Activated CD8-positive, alpha-beta memory T cell treated with anti-CD3 and anti-CD28 coated beads for 1 hour (primary cell): ENCODE results near the gene SEPTIN5.

Experiments
- DNase-seq, 2 donors: peaks; one replicate each; pipeline ENCODE4 v3.0.0-alpha.2; 2020; ENCODE audit warnings: low read depth in 1 of 2; ENCODE audit errors: extremely low read depth in 1 of 2

The SEPTIN5 gene

DNA sequence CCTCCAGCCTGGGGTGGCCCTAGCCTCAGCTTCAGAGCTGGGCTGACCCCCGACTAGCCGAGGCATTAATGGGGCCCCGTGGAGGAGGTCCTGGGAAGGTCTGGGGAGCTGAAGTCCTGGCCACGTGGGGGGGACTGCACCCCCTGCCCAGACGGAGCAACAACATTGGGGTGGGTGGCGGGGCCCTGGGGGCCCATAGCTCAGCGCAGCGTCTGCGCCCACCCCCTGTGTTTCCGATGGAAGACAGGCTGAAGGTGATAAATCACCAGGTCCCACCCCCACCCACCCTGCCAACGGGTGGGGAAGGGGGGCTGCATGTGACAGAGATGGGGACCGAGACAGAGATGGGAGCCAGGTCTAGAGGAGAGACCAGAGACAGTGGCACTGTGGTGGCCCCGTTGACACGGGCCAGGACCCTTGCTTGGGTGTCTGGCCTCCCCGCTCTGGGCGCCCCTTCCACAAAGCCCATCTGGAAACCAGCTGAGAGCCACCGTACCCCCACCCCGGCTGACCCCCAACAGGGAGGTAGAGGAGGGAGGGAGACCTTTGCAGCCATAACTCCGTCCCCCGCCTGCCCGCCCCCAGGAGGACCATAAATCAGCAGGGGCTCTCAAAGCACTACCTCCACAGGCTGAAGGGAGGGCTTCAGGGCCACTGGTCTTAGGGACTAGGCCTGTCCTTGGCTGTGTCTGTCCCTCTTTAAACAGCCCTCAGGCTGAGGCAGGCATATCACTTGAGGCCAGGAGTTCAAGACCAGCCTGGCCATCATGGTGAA, 17.2 kb downstream of the SEPTIN5 start:
- no peak for DNase-seq

DNA sequence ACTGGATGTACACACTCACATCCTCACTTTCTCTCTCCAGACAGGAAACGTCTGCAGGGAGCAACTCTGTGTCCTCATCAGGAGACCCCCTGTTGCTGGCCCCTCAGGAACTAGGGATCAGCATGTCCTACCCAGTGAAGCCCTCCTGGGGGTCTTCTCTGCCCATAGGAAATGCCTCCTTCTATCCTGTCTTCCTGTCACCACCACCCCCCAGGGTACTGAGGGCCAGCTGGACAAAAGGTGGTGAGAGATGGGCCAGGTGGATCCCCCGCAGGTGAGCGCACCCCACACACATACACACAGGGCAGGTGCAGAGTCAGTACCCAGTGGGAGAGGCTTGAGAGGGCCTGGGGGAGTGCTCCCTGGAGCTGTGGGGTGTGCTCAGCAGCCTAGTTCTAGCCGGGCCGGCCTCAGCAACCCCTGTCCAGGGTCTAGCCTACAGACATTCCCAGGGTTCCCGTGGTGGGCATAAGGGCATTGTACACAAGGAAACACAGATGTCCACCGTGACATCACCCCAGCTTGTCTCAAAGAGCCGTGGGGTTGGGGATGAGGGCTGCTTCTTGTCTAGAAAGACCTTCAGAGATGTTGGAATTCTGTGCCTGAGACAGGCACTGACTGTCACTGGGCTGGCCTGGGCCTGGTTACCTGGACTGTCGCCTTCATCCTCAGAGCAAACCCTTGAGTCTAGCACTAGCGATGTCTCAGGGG, 18.3 kb downstream of the SEPTIN5 start:
- no peak for DNase-seq

DNA sequence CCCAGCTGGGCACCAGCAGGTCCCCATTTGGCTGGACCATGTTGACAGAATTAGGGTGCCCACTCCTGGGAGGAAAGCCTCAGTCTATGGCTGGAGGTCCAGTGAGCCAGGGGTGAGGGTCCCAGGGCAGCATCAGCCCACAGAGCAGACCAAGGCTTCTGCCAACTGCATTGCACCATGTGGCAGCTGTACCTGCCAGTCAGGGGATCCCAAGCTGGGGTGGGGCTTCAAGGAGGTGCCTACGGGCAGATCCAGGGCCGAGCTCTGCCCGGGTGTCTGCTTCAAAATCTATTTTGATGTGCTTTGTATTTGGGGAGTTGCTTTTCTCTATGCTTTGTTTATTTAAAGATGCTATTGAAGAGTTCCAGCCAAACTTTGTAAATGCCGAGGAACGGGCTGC, 19.5 kb downstream of the SEPTIN5 start:
- DNase-seq: no peak

DNA sequence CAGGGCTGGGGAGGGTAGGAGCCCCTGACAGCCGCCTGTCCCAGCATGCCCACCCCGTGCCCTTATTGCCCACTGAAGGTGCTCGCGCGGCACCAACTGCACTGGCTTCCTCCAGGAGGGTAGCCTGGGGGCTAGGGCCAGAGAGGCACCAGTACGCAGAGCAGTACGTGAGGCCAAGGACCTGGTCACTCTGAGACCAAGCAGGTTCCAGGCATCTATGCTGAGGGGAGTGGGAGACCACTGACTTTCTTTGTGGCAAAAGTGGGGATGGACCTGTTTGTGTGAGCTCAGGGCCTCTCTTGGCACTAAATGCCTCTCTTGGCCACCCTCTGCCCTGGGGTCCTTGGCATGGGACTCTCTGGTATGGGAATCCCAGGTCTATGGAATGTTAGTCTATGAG, 19.9 kb downstream of the SEPTIN5 start:
- no peak for DNase-seq

DNA sequence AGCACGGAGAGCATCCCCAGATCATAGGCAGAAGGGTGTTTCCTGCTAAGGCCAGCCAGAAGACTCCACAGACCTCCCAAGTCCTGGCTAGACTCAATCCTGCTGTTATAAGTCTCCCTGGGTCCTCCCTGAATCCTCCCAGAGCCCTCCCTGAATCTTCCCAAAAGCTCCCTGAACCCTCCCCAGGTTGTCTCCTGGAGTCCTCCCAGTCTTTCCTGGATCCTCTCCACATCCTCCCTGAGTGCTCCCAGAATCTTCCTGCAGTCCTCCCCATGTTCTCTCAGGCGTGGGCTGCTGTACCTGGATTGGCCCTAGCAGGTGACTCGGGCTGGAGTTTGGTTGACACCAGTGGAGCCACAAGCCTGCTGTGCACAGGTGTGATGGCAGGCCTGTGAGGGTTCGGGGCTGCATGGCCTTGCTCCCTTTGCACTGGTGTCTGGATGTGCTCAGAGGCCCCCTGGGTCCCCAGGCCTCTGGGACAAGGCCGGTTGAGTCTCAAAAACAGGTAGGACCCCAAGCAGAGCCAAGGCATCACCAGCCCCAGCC, 20.6 kb downstream of the SEPTIN5 start:
- DNase-seq: no peak

DNA sequence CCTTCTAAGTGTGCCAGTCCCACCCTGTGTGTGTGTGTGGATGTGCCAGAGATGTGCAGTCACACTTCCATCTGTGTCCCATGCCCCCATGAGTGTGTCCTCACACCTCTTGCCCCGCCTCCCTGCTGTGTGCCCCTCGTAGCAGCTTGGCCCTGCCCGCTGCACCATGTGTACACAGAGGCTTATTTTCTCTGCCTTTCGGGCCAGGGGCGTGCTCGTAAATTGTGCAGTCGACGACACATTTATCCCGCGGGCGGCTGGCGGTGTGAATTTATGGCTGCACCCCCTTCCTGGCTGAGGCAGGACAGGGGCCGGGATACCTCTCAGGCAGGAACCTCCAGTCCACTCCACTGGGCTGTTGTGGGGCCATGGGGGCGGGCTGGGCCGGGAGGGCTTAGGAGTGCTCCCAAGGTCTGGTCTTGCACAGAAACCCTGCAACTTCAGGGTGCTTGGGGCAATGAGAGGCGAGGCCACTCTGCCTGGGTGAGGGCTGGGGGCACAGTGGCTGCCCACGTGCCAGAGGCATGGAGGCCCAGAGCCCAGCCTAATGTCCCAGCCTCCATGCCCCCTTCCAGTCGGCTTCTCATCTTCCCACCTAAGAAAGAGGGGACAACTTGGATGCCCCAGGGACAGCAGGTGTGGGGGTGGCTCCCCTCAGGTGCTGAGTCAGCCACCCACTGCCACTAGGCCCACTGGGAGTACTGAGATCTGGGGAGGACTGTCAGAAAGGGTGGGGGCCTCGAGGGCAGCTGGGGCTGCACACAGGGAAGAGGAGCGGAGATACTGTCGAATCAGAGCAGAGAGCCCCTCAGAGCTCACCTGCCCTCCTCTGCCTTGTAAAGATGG, 21.6 kb downstream of the SEPTIN5 start:
- DNase-seq: no peak

DNA sequence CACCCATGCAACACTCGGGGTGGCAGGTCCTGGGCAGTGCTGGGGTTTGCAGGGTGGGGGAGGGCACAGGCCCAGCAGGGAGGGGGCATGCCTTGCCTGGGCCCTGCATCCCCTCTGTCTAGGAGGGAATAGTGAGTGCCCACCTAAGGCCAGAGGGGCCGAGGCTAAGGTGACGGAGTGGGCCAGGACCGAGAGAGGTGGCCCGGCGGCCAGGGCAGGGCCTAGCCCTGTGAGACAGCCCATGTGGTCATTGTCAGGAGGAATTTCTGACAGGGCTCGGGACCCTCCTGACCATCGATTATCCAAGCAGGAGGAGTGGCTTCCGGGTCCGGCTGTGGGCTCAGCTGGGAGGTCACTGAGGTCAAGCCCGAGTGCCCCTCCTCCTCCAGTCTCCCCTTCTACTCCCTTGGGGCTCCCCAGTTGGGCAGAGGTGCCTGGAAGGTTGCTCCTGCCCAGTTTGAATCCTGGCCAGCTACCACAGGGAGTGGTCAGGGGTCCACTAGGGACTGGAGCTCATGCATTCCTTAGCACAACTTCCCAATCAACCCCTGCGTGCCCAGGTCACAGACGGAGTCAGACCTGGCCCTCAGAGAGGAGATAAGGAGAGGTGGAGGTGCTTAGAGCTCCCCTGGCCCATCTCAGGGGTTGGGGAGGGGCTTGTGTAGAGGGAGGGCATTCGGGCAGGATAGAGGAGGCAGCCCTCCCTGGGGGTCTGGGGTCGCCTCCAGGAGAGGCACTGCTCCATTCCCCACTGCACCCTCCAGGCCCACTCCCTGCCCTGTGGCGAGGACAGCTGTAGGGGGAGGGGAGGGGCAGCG, 23.8 kb downstream of the SEPTIN5 start:
- DNase-seq: no peak

DNA sequence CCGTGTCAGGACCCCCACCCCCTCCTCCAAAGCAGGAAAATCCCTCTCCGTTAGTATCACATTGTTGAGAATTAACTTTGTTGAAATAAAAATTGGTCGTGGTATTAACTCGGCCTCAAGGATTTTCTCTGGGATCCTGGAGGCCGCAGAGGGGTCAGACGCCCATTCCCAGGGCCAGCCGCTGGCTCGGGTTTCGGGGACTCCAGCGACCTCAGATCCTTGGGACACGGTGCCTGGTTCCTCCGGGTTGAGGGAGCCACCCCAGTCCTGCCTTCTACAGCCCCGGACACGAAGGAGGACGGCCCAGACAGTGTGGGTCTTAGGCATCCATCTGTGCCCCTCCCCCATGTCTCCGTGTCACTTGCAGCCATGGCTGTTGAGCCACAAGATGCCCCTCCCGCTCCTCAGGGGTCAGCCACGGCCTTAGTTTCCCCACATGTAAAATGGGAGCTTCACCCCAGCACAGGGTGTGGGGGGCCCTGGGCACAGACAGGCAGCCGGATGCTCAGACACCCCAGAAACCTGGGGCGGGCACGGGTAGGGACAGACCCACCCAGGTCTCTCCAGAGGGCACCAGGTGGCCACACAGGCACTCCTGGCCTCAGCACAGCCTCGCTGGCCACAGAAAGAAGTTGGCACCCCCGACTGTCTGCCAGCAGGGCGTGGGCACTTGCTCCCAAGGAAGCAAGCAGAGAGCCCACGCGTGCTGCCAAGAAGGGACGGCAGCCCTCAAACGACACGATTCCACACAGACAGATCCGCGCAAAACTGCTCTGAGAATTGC, 24.6 kb downstream of the SEPTIN5 start:
- no peak for DNase-seq

DNA sequence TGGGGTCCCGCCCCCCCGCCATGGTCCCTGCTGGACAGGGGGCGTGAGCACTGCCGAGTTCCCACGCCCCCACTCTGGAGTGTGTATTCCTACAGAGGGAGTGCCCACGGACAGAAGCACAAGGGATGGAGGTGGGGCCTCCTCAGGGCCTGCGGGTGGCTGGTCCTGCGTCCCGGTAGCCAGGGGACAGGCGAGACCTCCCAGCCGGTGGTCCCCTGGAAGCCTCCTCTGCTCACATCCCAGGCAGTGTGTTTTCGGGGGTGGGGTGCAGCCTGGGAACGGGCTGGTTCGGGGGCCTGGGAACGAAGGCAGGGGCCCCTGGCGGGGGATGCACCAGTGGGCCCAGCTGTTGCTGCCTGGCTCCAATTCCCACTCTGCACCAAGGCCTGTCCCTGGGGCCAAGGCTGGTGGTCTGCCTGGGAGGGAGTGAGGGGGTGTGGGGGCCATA, 25.2 kb downstream of the SEPTIN5 start:
- no peak for DNase-seq

DNA sequence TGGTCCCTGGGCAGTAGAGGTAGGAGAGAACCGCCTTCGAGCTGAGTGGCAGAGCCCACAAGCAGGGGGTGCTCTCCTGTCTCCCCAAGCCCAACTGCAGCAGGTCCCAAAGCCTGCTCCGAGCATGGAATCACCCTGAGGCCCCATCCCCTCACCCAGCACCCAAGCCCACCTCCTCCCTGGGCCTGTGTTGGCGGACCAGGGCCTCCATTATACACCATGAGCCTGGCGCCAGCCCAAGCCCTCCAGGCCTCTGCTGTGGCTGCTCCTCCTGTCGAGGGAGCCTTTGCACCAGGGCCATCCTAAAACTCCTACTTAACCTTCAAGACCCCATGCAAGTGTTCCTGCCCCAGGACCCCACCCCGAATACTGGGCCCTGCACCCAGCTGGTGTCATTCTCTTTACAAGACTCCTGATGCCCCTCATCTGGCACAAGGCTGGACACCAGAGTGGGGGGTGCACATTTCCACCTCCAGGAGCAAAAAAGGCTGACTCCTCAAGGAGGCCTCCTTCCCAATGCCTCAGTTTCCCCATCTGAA, 25.7 kb downstream of the SEPTIN5 start:
- DNase-seq: no peak

DNA sequence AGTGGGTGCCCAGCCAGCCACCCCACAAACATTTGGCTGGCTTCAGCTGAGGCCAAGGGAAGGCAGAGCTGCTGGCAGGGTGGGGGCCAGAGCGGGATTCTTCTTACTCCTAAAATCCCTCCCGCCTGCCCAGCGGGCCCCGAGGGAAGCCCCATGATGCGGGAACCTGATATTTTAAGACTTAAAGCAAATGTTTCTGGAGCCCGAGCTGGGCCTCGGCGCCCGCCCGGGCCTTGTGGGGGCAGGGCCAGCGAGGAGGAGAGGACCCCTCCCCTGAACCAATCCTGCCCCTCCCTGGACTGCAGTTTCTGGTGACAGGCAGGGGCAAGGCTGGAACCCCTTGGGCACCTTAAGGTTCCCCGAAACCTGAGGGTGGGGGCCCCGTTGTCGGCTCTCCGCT, 26.3 kb downstream of the SEPTIN5 start:
- no peak for DNase-seq

DNA sequence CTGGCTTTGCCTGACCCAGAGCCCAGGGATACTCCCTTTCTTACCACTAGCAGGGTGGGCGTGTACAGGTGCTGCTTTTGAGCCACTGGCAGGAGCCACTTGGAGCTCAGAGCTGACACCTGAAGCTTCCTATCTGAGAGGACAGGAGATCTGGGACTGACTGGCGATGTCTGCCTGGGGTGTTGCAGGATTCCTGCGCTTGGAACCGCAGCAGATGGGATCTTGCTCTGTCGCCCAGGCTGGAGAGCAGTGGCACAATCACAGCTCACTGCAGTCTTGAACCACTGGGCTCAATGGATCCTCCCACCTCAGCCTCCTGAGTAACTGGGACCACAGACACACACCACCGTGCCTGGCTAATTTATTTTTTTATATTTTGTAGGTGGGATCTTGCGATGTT, 26.8 kb downstream of the SEPTIN5 start:
- DNase-seq: no peak

DNA sequence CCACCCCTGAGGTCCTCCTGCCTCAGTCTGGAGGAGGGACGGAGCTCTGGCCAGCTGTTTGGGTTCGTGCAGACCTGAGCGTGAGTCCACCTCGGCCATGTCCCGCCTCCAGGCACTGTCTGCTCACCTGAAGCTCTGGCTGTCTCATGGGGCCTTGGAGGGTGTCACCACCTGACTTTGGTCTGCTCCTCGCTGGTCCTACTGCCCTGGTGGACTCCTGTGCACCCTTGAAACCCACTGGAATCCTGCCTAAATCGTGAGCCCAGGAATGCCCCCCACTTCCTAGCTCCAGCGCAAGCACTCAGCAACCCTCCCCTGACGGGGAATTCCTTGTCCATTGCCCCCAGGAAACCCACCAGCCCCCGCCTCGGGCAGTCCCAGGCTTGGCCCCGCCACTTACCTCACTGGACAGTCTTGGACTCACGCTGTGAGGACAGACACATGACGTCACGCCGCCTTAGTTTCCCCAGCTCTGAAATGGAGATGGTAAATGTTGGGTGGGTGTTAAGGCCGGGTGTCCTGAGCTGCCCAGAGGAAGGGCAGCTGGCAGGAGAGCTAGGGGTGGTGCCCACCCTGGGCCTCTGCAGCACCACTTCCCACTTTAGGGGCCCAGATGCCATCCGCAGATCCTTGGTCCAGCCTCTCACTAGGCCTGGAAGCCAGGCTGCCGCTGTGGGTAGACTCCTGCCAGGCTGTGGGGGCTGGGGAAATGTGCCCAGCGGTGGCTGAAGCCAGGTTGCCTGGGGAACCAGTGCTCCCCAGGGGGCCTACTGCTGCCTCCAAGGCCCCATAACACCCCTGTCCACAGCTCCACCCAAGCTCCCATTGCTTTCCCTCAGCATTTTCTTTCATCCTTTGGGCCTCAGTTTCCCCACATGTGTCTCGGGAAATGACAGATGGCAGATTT, 28.1 kb downstream of the SEPTIN5 start:
- no peak for DNase-seq

DNA sequence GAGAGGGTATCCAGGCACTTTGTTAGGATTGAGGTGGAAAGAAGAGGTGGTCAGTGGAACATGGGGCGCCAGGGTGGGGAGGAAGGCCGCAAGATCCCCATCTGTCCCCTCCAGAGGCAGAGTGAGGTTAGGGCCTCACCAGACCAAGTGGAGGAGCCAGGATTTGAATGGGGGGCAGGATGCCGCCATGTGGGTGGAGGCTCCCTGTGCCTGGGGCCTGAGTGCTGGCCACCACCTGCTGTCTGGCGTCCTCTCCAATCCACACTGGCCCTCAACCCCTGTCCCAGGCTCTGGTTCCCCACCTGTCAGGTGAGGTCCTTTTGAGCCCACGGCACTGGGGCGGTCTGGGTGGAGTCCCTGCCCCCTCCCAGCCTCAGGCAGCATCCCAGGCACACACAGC, 28.8 kb downstream of the SEPTIN5 start:
- DNase-seq: no peak

DNA sequence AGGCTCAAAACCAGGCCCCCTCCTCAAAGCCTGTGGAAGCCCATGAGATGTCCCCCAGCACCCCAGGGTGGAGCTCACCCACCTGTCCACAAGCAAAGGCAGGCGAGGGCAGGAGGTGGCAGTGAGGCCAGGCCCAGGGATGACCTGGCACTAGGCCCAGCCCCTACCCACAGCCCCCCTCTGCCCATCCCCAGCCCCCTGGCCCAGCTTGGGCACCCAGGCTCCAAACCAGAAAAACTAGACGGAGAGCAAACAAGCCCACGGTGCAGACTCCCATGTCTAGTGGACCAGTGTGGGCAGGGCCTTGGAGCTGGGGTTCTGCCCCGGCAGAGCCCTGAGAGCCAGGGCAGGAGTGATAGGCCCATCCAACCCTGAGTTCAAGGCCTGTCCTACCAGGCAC, 29.3 kb downstream of the SEPTIN5 start:
- DNase-seq: no peak

DNA sequence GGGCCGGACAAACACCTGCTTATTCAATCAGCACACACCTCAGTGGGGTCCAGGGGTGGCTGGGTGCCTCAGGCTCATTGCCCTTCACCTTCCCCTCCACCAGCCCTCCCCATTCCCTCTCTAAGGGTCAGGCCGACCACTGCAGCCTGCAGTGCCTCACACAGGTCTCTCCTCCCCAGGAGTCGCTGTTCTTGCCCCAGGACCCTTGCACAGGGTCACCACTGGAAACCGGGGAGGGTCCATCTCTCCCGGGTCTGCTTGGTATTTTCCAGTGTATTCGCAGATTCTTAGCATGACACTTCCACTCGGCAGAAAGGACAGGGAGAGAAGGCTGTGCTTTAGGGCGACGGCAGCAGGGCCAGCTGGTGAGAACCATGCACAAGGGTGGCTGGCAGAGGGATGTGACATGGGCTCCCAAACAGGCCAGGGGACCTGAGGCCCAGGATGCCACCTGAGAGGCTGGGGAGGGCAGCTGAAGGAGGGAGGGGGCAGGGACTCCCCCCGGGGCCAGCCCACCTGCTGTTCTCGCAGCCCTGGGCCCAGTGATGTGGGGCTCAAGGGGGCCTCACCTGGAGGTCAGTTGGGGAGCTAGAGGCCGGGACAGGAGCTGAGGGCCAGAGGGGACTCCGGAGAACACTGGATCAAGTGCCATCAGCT, 30.2 kb downstream of the SEPTIN5 start:
- DNase-seq: no peak

DNA sequence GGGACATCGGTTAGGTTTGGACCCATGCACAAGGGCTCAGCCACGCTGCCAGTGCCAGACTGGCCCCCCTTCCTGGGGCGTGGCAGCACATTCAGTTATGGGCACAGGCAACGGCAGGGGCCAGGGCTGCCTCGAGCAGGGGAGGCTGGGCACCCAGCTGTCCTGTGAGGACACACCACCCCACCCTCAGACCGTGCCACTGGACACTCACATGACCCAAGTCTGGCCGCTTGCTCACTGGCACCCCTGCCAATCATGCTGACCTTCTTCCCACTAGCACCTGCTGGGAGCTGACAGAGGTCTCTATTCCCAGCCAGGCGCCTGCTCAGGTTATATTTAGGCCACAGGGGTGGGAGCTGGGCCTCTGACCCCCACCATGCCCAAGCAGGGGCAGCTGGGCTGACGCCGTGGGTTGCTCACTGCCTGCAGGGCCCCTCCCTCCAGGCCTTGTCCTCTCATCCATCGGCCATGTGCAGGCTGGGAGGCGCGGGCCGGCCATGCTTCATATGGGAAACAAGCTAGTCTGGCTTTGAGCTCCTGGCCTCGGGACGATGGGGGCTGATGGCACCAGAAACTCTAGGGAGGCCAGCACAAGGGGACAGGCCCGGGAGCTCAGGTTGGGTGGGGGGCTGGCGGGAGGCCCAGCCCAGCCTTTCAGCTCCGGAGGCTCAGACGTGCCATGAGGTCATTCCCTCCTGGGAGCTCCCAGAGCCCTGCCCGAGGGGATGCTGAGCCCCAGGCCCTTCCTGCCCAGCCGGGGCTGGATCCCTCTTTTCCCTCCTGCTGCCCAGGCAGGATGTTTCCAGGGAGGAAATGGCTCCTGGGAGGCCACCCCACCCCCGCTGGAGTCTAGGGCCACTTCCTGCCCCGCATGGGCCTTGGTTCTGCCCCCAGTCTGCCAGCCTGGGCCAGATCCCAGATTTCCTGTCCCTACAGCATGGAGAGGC, 31.1 kb downstream of the SEPTIN5 start:
- no peak for DNase-seq
